Ovary (tissue), 9 donors: ENCODE results near the gene HLA-B. TPM values are rescaled to one million over a fixed set of nuclear protein-coding genes. Genes with fewer than 3 reads are reported as not detected.

ENCODE experiments used
- DNase-seq, 5 donors: peaks; one replicate each; pipeline ENCODE4 v3.0.0-alpha.2; 2019 to 2020
- H3K27ac ChIP-seq, 2 donors: fragments of 200-600 bp; one replicate each; pipeline versions ENCODE4 v1.5.1 to v1.8.0; 2019 to 2022
- H3K27me3 ChIP-seq: fragments of 200-600 bp; one replicate; pipeline ENCODE4 v1.8.0; 2022
- H3K36me3 ChIP-seq: fragments of 200-600 bp; sonication (generic); one replicate; pipeline ENCODE4 v1.5.1; 2019
- H3K4me1 ChIP-seq: one replicate; pipeline ENCODE4 v1.8.1; 2013; ENCODE audit warnings: mild to moderate bottlenecking, moderate library complexity; ENCODE audit not compliant: insufficient read depth
- H3K4me3 ChIP-seq: fragments of 200-600 bp; sonication (generic); one replicate; pipeline ENCODE4 v1.5.1; 2017
- H3K9me3 ChIP-seq, 2 donors: fragments of 200-600 bp in 1 of 2; sonication (generic) in 1 of 2; one replicate each; pipeline versions ENCODE4 v1.5.1 to v1.8.1; 2013 to 2019; ENCODE audit warnings: mild to moderate bottlenecking in 1 of 2, moderate library complexity in 1 of 2
- EP300 ChIP-seq: sonication (generic); formaldehyde crosslinking; IDR thresholded peaks from one replicate; pipeline ENCODE4 v1.6.1; 2017; ENCODE audit warnings: antibody characterized with exemption
- POLR2A ChIP-seq: fragments of 450-650 bp; IDR thresholded peaks from one replicate; pipeline ENCODE4 v1.6.1; 2017; ENCODE audit warnings: antibody characterized with exemption, mild to moderate bottlenecking, moderate library complexity
- WGBS, 3 donors: extraction: QIAGEN DNeasy Blood & Tissue Kit in 1 of 3; methylation state at CpG; one replicate each; pipeline versions ENCODE4 v1.1.5 to v1.1.7; 2013 to 2017; 5-methylcytosine and 5-hydroxymethylcytosine counted together
- intact Hi-C, 4 donors: fragments of 100-400 bp; cut with DNase I; formaldehyde crosslinking; loops; one replicate each; pipeline versions ENCODE4 v1.11.0 to v1.15.1; 2022 to 2023
- polyA plus RNA-seq, 2 donors: library from polyadenylated mRNA; stranded (reverse); fragments of 200-250 nt in 1 of 2; fragments of 350-450 nt in 1 of 2; fragmentation: Illumina TruSeq in 1 of 2; extraction: RNeasy Lipid Tissue Mini Kit (QIAGEN cat#74804) in 1 of 2; gene quantifications; one replicate each; pipeline ENCODE4 v1.2.3, GENCODE V29; 2013 to 2014
- total RNA-seq, 7 donors: library from RNA; depleted of rRNA in 2 of 7; stranded (reverse); fragments of >200 nt in 2 of 7; fragmentation: NEBNext Ultra II Directional in 3 of 7; extraction: Animal tissue kit (Norgen Biotek cat#: 25700) in 3 of 7; gene quantifications; one replicate each; pipeline versions ENCODE4 v1.1.0 to v1.2.4, GENCODE V29; 2016 to 2023
- TF ChIP-seq, protein P1 (sequence below), 3 donors: fragments of 450-650 bp in 2 of 3; fragments of 200-600 bp in 1 of 3; IDR thresholded peaks; one replicate each; pipeline versions ENCODE4 v1.5.1 to v1.8.0; 2016 to 2022; ENCODE audit warnings: antibody characterized with exemption in 3 of 3, mild to moderate bottlenecking in 1 of 3
- donor health status: DM: no; HTN: no; CAD: no; lungs with moderate emphysema.
- donor health status: DM: no; HTN: no; CAD: no.
- donor health status: Bipolar disorder and iron deficiency.
- donor health status: DM: yes; HTN: yes; CAD: no.
- donor health status: DM: no; HTN: no; CAD: no.
- donor health status: DM: yes; HTN: yes; CAD: no.

The HLA-B gene
- total and polyA plus RNA-seq, 9 donors, result 358 to 2,036 (median 530) TPM

DNA sequence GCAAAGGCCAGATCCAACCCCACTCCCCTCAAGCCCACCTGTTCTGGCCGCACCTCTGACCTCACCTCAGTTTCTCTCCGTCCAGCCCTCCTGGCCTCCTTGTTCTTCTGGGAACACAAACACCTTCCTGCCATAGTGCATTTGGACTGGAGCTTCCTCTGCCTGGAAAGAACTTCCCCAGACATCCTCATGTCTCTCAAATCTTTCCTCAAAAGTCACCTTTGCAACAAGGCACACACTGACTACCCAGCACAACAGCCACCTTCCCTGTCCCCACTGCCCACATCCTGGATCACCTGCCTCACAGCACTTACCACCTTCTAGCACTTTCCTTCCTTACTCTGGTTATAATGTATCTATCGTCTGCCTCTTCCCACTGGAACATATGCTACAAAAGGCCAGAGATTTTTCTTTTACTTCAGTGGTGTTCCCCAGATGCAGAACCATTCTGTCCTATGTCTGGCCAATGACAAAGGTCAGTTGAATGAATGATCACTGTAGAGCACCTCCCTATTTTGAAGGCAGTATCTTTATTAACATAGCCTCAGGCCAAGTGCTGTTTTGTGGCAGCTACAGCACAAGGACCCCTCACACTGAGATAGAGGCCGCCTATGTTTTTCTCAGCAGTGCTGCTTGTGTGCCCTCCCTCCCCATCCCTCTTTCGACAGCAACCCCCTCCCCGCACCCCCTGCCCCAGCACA is 4.1 kb downstream of the HLA-B start:
- DNase-seq, result no peak
- 49 to 68% (median 66%) methylated on average over 6 of the region's 6 CpGs for WGBS, 3 donors
- Histone ChIP-seq H3K36me3 (no peaks in the 10 kb centered on the region), H3K9me3 (no peaks in the 10 kb centered on the region), H3K27ac (no peak overlapping the region), H3K27me3 (no peaks in the 10 kb centered on the region), H3K4me3 (no peak overlapping the region), H3K4me1 (no peaks in the 10 kb centered on the region)
- intact Hi-C loops, result loop anchor here in 2 of 4 donors (10.0 kb wide), 2 partner anchors 88 to 158 kb away; no protein-coding TSS in a partner anchor
- no peak for TF ChIP-seq POLR2A
- TF ChIP-seq, protein P1, sequence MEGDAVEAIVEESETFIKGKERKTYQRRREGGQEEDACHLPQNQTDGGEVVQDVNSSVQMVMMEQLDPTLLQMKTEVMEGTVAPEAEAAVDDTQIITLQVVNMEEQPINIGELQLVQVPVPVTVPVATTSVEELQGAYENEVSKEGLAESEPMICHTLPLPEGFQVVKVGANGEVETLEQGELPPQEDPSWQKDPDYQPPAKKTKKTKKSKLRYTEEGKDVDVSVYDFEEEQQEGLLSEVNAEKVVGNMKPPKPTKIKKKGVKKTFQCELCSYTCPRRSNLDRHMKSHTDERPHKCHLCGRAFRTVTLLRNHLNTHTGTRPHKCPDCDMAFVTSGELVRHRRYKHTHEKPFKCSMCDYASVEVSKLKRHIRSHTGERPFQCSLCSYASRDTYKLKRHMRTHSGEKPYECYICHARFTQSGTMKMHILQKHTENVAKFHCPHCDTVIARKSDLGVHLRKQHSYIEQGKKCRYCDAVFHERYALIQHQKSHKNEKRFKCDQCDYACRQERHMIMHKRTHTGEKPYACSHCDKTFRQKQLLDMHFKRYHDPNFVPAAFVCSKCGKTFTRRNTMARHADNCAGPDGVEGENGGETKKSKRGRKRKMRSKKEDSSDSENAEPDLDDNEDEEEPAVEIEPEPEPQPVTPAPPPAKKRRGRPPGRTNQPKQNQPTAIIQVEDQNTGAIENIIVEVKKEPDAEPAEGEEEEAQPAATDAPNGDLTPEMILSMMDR (IDR thresholded peaks at IDR 0.05), result no peak
- no peak for TF ChIP-seq EP300

DNA sequence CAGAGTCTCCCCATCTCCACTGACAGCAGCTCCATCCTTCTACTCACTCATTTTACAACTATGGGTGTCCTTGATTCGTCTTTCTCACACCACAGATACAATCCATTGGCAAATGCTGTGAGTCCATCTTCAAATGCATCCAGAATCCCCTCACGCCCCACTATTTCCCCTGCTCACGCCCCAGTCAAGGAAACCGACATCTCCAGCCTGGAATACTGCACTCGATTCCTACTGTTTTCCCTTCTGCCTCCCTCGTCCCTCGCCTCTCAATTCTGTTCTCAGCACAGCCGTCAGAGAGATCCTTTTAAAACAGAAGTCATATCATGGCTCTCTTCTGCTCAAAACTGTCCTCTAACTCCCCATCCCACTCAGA is 4.7 kb downstream of the HLA-B start:
- intact Hi-C loops, result loop anchor here in 2 of 4 donors (10.0 kb wide), 2 partner anchors 87 to 157 kb away; no protein-coding TSS in a partner anchor
- Histone ChIP-seq H3K27ac (no peak overlapping the region), H3K27me3 (no peaks in the 10 kb centered on the region), H3K36me3 (no peaks in the 10 kb centered on the region), H3K4me3 (no peak overlapping the region), H3K4me1 (no peaks in the 10 kb centered on the region), H3K9me3 (no peaks in the 10 kb centered on the region)
- TF ChIP-seq, protein P1 (IDR thresholded peaks at IDR 0.05), result no peak
- TF ChIP-seq EP300, result no peak
- TF ChIP-seq POLR2A, result no peak
- no peak for DNase-seq
- WGBS, 3 donors, result 41 to 52% (median 52%) methylated on average over 8 of the region's 8 CpGs

DNA sequence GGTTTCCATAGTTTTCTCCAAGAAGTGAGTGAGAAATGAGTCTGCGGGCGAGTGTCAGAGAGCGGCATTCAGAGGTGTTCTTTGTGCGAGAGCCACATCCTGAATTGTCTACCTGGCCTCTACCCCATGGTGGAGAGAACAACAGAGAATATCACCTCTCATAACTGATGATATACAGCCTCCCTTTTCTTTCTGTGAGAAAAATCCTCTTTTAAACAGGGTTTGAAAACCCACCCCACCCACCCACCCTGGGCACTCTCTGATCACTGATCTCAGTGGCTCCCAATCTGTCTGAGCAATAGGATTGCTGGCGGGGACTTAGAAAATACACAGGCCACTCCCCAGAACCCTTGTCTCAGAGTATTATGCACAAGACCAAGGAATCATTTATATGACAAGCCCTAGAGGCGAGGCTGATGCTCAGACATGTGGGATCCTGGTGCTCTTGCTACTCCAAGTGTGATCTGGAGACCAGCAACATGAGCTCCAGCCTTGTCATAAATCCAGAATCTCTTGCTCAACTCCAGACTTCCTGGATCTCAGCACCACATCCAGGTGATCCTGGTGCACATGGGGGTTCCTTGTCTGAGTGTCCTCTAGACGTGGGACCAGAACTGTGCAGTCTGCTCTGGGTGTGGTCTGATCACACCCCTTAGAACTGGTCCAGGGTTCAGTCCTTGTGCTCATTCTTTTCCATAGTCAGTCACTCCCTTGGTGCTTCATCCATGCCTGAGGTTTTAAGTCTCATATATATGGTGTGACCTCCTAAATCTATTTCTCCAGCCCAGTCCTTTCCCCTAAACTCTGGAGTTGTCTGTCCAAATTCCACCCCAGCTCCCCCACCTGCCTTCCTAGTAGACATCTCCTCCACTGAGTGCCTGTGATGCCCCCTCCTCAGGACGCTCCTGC is 5.3 kb downstream of the HLA-B start:
- H3K27me3 ChIP-seq, result no peaks in the 10 kb centered on the region
- WGBS, 3 donors, result 46 to 63% (median 52%) methylated on average over 8 of the region's 8 CpGs
- no peak for DNase-seq

DNA sequence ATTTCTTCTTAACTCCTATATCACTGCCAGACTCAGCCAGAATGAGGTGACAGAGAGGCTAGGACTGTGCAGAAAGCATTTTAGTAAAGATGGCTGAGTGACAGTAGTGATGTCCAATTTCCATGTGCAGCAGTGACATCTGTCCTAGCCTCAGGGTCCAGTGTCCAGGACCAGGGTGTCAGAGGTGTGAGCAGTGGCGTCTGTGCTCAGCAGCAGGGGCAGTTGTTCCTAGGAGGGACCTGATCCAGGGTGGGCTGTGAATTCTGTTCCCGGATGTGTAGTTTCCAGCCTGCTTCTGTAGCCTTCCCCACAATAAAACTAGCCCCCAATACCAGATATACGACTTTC is 6.0 kb downstream of the HLA-B start:
- H3K27me3 ChIP-seq, result no peaks in the 10 kb centered on the region
- no peak for DNase-seq
- H3K9me3 ChIP-seq, result no peaks in the 10 kb centered on the region
- no peaks in the 10 kb centered on the region for H3K4me1 ChIP-seq
- no peak overlapping the region for H3K4me3 ChIP-seq
- 0 to 84% (median 0%) methylated on average over 3 of the region's 3 CpGs for WGBS, 3 donors
- no peaks in the 10 kb centered on the region for H3K36me3 ChIP-seq
- TF ChIP-seq, protein P1 (IDR thresholded peaks at IDR 0.05), result no peak
- no peak for TF ChIP-seq EP300
- no peak for TF ChIP-seq POLR2A
- intact Hi-C loops, result loop anchor here in 2 of 4 donors (10.0 kb wide), 2 partner anchors 86 to 156 kb away; no protein-coding TSS in a partner anchor
- H3K27ac ChIP-seq, result no peak overlapping the region

More for the DNA sequence above, 5.3 kb downstream of the HLA-B start:
- Histone ChIP-seq H3K36me3 (no peaks in the 10 kb centered on the region), H3K9me3 (no peaks in the 10 kb centered on the region), H3K4me3 (no peak overlapping the region), H3K4me1 (no peaks in the 10 kb centered on the region), H3K27ac (no peak overlapping the region)
- TF ChIP-seq EP300 (no peak), POLR2A (no peak)
- TF ChIP-seq, protein P1 (IDR thresholded peaks at IDR 0.05), result no peak
- intact Hi-C loops, result loop anchor here in 2 of 4 donors (10.0 kb wide), 2 partner anchors 87 to 157 kb away; no protein-coding TSS in a partner anchor
